Measurements from ENCODE around the gene MRPS18B. TPM values are rescaled to one million over a fixed set of nuclear protein-coding genes. Genes with fewer than 3 reads are reported as not detected.

MRPS18B gene
- polyA plus RNA-seq, 3 donors, result 18.8 to 52.4 (median 45.2) TPM

DNA sequence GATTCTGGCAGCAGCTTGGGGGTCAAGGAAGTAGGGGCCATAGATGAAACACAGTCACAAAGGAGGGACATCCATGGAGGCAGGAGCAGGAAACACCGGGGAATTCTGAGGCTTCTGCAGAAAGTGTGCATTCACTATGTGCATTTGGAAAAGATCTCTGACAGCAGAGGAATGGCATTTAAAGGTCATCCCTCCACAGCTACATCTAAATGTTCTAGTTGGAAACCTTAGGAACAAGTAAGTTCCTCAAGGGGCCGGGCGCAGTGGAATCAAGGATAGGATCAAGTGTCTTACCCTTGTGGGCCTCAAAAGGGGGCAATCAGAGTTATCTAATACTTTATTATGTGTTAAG lies 38.1 kb downstream of the MRPS18B start:
- Histone ChIP-seq H3K9me3 (replicated peaks in 1 of 2; ENCODE audit: control insufficient read depth in 1 of 2, insufficient read depth in 1 of 2, low read length in 2 of 2) (no peaks in the 10 kb centered on the region), H3K79me2 (ENCODE audit: insufficient read depth, low read length) (no peaks in the 10 kb centered on the region), H3K4me1 (ENCODE audit: control insufficient read depth in 1 of 2, insufficient read depth in 2 of 2, low read length in 2 of 2) (peaks cover 13 to 16% of the 10 kb centered on the region in 2 donors), H3K4me3 (replicated peaks in 1 of 3; ENCODE audit: low read depth in 2 of 3, low read length in 3 of 3) (no peak overlapping the region), H2AFZ (ENCODE audit: insufficient read depth, low read depth, low read length, poor library complexity, severe bottlenecking) (no peak overlapping the region), H3K9ac (ENCODE audit: insufficient read depth, low read length, poor library complexity, severe bottlenecking) (no peak overlapping the region), H3K4me2 (replicated peaks; ENCODE audit: extremely low read depth, low read length, poor library complexity, severe bottlenecking) (no peak overlapping the region), H3K27ac (ENCODE audit: low read depth in 1 of 2, low read length in 2 of 2) (no peak overlapping the region), H4K20me1 (ENCODE audit: insufficient read depth, low read length) (peaks cover 13% of the 10 kb centered on the region), H3K27me3 (ENCODE audit: control insufficient read depth in 2 of 2, insufficient read depth in 2 of 2, low read length in 2 of 2) (no peaks in the 10 kb centered on the region), H3K36me3 (replicated peaks in 1 of 2; ENCODE audit: control insufficient read depth in 1 of 2, insufficient read depth in 2 of 2, low read length in 2 of 2) (peaks cover 90 to 99% of the 10 kb centered on the region in 2 donors)
- TF ChIP-seq, protein P1, sequence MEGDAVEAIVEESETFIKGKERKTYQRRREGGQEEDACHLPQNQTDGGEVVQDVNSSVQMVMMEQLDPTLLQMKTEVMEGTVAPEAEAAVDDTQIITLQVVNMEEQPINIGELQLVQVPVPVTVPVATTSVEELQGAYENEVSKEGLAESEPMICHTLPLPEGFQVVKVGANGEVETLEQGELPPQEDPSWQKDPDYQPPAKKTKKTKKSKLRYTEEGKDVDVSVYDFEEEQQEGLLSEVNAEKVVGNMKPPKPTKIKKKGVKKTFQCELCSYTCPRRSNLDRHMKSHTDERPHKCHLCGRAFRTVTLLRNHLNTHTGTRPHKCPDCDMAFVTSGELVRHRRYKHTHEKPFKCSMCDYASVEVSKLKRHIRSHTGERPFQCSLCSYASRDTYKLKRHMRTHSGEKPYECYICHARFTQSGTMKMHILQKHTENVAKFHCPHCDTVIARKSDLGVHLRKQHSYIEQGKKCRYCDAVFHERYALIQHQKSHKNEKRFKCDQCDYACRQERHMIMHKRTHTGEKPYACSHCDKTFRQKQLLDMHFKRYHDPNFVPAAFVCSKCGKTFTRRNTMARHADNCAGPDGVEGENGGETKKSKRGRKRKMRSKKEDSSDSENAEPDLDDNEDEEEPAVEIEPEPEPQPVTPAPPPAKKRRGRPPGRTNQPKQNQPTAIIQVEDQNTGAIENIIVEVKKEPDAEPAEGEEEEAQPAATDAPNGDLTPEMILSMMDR (IDR thresholded peaks at IDR 0.05), result no peak
- no peak for DNase-seq
- Mint-ChIP-seq H3K4me3 (no peak overlapping the region), H3K27me3 (ENCODE audit: low read depth in 3 of 3) (peaks cover 0 to 1% (median 0%) of the 10 kb centered on the region in 3 donors), H3K27ac (peak overlapping the region in 4 of 7 donors; percentile 6 to 77 (median 66)), H3K4me1 (peaks cover 15% of the 10 kb centered on the region), H3K36me3 (peaks cover 83 to 97% of the 10 kb centered on the region in 2 donors), H3K9me3 (no peaks in the 10 kb centered on the region)
- intact Hi-C loops (cut with micrococcal nuclease), result no loop called here
- WGBS (ENCODE audit: insufficient coverage), result 100% methylated on average over 1 of the region's 3 CpGs

- H3K4me1 Mint-ChIP-seq, result peaks cover 15% of the 10 kb centered on the region
- 17% methylated on average over 6 of the region's 7 CpGs for WGBS (ENCODE audit: insufficient coverage)
- Histone ChIP-seq H3K4me3 (replicated peaks in 1 of 3; ENCODE audit: low read depth in 2 of 3, low read length in 3 of 3) (no peak overlapping the region), H3K36me3 (replicated peaks in 1 of 2; ENCODE audit: control insufficient read depth in 1 of 2, insufficient read depth in 2 of 2, low read length in 2 of 2) (peaks cover 87 to 96% of the 10 kb centered on the region in 2 donors), H3K4me2 (replicated peaks; ENCODE audit: extremely low read depth, low read length, poor library complexity, severe bottlenecking) (no peak overlapping the region), H3K4me1 (ENCODE audit: control insufficient read depth in 1 of 2, insufficient read depth in 2 of 2, low read length in 2 of 2) (peaks cover 13 to 16% of the 10 kb centered on the region in 2 donors), H3K9me3 (replicated peaks in 1 of 2; ENCODE audit: control insufficient read depth in 1 of 2, insufficient read depth in 1 of 2, low read length in 2 of 2) (no peaks in the 10 kb centered on the region), H3K27ac (ENCODE audit: low read depth in 1 of 2, low read length in 2 of 2) (peak overlapping the region; percentile 15 to 58), H3K9ac (ENCODE audit: insufficient read depth, low read length, poor library complexity, severe bottlenecking) (no peak overlapping the region), H3K27me3 (ENCODE audit: control insufficient read depth in 2 of 2, insufficient read depth in 2 of 2, low read length in 2 of 2) (no peaks in the 10 kb centered on the region), H4K20me1 (ENCODE audit: insufficient read depth, low read length) (peaks cover 13% of the 10 kb centered on the region), H2AFZ (ENCODE audit: insufficient read depth, low read depth, low read length, poor library complexity, severe bottlenecking) (no peak overlapping the region), H3K79me2 (ENCODE audit: insufficient read depth, low read length) (no peaks in the 10 kb centered on the region)
- intact Hi-C loops (cut with micrococcal nuclease), result no loop called here
- peak overlapping the region; percentile 13 to 87 (median 71) for H3K27ac Mint-ChIP-seq
- H3K27me3 Mint-ChIP-seq (ENCODE audit: low read depth in 3 of 3), result peaks cover 0 to 1% (median 0%) of the 10 kb centered on the region in 3 donors
- H3K36me3 Mint-ChIP-seq, result peaks cover 79 to 97% of the 10 kb centered on the region in 2 donors
- no peaks in the 10 kb centered on the region for H3K9me3 Mint-ChIP-seq
- TF ChIP-seq, protein P1 (IDR thresholded peaks at IDR 0.05), result no peak
- peak; percentile 58 to 81 (median 68) for DNase-seq
- no peak overlapping the region for H3K4me3 Mint-ChIP-seq
These were observed 38.9 kb downstream of the MRPS18B start for GRCh38 chr6:30656513-30656912.
